HG03139 (cell line): Measurements from ENCODE around the gene MAP3K2.

Source experiments
- ATAC-seq: cut with Tn5 transposase; IDR thresholded peaks from one replicate; pipeline ENCODE4 v1.9.1; 2021; ENCODE audit not compliant: unreplicated experiment

Gene MAP3K2

GRCh38 chr2:127386246-127386645 lies 1.5 kb downstream of the MAP3K2 start:
- ATAC-seq, result no peak

GRCh38 chr2:127384529-127384928 lies 3.2 kb downstream of the MAP3K2 start:
- no peak for ATAC-seq

GRCh38 chr2:127382831-127383230 lies 4.9 kb downstream of the MAP3K2 start:
- ATAC-seq, result no peak

DNA sequence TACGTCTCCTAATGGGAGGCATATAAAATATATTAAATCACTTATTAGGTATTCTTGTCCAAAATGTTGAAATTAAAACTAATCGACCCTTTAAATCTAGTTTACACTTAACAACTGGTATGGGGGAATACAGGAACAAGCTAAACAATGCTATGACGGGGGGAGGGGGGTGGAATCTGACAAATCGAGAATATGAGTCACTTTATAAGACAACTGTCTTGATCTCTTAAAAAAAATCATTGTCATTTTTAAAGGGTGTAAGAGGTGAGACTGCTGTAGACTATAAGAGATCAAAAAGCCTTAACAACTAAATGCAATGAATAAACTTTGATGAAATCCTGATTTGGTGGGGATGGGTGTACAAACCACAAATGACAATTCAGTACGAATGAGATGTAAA lies 6.0 kb downstream of the MAP3K2 start:
- no peak for ATAC-seq

DNA sequence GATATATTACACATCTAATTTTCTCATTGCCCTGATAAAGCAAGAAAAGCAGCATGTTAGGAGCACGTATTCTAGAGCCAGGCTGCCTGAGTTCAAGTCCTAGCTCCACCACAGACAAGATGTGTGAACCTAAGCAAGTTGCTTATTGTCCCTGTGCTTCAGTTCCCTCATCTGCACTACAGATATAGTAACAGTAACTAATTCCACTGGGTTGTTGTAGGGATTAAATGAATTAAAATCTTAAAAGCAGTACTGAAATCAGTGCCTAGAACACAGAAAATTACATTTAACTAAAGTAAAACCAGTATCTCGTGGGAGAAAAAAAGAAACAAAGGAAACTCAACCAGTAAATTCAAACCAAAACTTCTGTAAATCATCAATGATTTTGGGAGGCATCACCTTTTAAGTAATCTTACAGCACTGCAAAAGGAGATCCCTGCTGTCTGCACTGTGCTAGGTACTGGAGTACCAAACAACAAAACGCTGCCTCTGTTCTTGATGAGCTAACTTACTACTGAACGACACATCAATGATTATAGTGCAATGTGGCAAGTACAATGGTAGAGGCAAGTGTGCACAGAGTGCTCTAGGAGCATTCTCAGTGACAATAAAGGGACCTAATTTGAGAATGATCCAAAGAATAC lies 7.9 kb downstream of the MAP3K2 start:
- no peak for ATAC-seq

- ATAC-seq, result no peak
Observed at GRCh38 chr2:127378720-127379119, 9.1 kb downstream of the MAP3K2 start.

DNA sequence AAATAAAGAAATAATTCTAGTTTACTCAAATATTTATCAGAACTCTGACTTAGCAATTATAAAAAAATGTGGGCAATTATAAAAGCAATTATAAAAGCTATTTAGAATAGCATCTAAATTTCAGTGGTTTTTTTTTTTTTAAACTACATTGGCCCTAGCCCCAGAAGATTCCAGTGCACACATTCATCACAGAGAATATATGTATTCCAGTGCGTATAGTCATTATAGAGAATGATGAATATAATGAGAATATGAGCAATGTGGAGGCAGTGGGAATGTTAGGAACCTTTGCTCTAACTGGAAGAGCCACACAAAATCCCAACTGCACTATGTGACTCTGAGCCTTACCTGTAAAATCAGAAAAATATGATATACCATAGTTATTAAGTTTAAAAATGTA lies 10.5 kb downstream of the MAP3K2 start:
- no peak for ATAC-seq

DNA sequence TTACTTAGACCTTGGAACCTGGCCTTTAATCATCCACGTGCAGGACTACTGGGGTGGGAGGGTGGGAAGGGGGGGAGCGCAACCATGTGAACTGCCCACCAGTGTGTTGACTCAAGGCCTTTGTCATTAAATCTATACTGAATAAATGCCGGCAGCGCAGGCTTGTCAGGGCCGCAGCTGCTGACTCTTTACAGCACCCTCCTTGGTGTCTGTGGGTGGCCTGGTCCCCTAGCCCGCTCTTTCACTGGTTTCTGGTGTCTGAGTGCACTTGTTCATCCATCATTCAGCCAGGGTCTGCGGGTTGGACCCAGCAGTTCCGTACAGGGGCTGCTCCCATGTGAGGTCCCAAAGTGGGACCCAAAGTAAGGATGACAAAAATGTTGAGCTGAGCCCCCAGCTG lies 11.5 kb downstream of the MAP3K2 start:
- ATAC-seq, result no peak

DNA sequence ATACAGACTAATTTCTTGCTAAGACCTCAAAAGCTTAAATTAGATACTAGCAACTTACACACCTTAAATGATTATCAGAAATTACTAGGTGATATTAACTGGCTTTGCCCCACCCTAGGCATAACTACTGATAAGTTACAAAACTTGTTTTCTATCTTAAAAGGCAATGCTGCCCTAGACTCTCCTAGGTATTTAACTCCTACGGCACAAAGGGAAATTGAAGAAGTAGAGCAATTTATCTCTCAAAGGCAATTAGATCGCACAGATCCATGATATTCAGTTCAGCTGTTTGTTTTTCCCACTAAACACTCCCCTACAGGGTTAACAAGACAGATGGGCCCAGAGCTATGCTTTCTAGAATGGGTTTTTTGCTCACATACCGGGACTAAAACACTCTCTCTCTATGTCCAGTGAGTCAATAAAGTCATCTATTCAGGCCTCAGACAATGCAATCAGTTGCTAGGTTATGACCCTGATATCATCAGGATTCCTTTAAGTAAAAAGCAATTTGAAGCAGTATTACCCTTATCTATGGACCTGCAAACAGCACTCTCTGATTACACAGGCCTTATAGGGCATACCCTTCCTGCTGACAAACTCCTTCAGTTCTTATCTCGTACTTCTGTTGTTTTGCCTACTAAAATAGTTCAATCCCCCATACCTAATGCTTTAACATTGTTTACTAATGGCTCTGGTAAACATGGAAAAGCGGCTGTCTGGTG lies 14.3 kb downstream of the MAP3K2 start:
- no peak for ATAC-seq

DNA sequence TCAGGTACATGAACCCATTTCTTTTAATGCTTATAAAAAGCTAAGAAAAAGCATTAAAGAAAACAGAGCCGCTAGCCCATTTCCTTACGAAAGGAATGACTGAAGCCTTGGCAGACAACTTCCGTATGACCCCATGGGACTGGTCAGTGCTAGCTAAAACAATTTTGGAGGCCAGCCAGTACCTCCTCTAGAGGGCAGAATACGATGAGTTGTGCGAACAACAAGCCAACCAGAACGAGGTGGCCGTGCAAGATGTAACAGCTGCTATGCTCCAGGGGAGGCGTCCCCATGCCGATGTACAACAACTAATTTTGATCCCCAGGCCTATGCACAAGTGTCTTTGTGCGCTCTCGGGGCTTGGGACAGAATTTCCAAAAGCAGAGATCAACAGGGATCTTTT lies 16.7 kb downstream of the MAP3K2 start:
- no peak for ATAC-seq

DNA sequence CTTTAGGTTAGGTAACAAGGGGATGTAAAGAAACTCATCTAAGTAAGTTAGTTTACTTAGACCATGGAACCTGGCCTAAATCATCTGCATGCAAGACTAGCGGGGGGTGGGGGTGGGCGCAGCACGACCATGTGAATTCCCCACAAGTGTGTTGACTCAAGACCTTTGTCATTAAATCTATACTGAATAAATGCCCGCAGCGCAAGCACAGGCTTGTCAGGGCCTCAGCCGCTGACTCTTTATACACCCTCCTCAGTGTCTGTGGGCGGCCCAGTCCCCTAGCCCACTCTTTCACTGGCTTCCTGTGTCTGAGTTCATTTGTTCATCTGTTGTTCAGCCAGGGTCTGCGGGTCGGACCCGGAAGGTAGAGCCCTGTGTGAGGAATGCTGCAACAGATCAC lies 17.8 kb downstream of the MAP3K2 start:
- no peak for ATAC-seq

DNA sequence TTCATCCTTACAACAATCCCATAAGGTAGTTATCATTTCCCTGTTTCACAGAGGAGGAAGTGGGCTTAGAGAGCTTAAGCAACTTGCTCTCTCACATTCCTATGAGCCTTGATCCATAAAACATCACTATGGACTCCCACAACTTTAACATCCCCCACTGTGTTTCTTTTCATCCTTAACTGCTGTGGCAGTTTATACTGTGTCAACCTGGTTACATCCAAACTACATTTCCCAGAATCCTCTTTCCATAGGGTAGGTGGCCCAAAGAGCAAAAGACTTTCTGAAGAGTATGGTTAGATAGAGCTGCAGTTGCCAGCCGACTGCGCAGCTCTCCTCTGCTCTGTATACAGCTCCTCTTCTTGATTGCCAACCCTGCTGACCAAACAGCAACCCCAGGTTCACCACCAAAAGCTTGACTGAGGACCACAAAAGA lies 22.5 kb downstream of the MAP3K2 start:
- no peak for ATAC-seq

- ATAC-seq, result no peak
Observed at GRCh38 chr2:127362971-127363370, 24.8 kb downstream of the MAP3K2 start.

- no peak for ATAC-seq
Observed at GRCh38 chr2:127361929-127362885, 25.6 kb downstream of the MAP3K2 start.

GRCh38 chr2:127360242-127360641 lies 27.5 kb downstream of the MAP3K2 start:
- no peak for ATAC-seq

GRCh38 chr2:127359520-127359919 lies 28.3 kb downstream of the MAP3K2 start:
- ATAC-seq, result no peak

GRCh38 chr2:127358971-127359370 lies 28.8 kb downstream of the MAP3K2 start:
- ATAC-seq, result no peak

- ATAC-seq, result no peak
Observed at GRCh38 chr2:127358044-127358443, 29.7 kb downstream of the MAP3K2 start.

DNA sequence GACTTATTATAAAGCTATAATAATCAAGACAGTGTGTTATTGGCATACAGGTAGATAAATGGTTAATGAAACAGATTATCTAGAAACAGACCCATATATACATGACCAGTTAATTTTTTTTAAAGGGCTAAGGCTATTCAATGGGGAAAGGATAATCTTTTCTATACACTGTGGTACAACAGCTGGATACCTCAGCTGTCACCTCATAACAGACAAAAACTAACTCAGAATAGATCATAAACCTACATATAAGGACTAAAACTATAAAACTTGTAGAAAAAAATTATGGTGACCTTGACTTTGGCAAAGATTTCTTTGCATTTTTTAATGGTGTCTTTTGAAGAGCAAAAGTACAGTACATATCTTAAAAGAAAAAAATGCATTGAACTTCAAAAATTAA lies 30.2 kb downstream of the MAP3K2 start:
- ATAC-seq, result no peak

DNA sequence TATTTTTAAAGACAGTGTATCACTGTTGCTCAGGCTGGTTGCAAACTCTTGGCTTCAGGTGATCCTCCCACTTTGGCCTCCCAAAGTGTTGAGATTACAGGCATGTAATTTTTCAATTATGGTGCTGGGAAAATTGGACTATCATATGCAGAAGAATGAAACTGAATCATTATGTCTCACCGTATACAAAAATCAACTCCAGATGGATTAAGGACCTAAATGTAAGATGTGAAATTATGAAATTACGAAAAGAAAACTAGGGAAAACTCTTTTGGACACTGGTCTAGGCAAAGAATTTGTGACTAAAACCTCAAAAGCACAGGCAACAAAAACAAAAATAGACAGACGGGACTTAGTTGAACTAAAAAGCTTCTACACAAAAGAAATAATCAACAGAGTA lies 31.2 kb downstream of the MAP3K2 start:
- no peak for ATAC-seq

DNA sequence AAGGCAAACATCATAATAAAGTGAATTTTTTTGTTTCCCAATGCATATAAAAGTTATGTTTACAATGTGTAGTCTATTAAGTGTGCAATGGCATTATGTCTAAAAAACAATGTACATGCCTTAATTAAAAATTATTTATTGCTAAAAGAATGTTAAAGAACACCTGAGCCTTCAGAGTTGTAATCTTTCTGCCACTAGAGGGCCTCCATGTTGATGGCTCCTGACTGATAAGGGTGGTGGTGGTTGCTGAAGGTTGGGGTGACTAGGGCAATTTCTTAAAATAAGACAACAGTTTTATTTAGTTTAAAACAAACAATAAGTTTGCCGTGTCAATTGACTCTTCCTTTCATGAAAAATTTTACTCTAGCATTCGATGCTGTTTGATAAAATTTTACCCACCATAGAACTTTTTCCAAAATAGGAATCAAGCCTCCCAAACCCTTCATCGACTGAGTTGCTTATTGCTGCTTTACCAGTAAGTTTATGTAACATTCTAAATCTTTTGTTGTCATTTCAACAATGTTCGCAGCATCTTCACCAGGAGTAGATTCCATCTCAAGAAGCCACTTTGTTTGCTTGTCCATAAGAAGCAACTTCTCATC lies 32.3 kb downstream of the MAP3K2 start:
- ATAC-seq, result no peak
